Measurements from ENCODE around the gene ZFHX3.
"Not testable (repeated sequence)": the region's sequence is repeated elsewhere in the genome, so short reads cannot be mapped to it uniquely, and the experiment has no call there.

The ZFHX3 gene

GRCh38 chr16:73000020-73000906 is 47.7 kb downstream of the ZFHX3 start:
- DNase-seq, result peak in 44 of 58 donors; percentile 18 to 88 (median 58)

GRCh38 chr16:72999541-73000019 is 48.3 kb downstream of the ZFHX3 start:
- no peak for DNase-seq

- DNase-seq, result no peak
These were observed 50.8 kb downstream of the ZFHX3 start for GRCh38 chr16:72997141-72997542.

- DNase-seq, result no peak
These were observed 51.5 kb downstream of the ZFHX3 start for GRCh38 chr16:72996291-72997062.

GRCh38 chr16:72995882-72996270 is 52.1 kb downstream of the ZFHX3 start:
- not testable (repeated sequence) for DNase-seq

- DNase-seq, result no peak
These were observed 52.6 kb downstream of the ZFHX3 start for GRCh38 chr16:72995151-72995881.

- DNase-seq, result peak in 9 of 58 donors; percentile 3 to 49 (median 13)
These were observed 55.8 kb downstream of the ZFHX3 start for GRCh38 chr16:72992142-72992601.

- DNase-seq, result no peak
These were observed 56.3 kb downstream of the ZFHX3 start for GRCh38 chr16:72991644-72992043.

- DNase-seq, result no peak
These were observed 56.7 kb downstream of the ZFHX3 start for GRCh38 chr16:72991211-72991610.

GRCh38 chr16:72990571-72990970 is 57.4 kb downstream of the ZFHX3 start:
- no peak for DNase-seq

GRCh38 chr16:72989579-72990551 is 58.1 kb downstream of the ZFHX3 start:
- peak in 26 of 58 donors; percentile 3 to 69 (median 20) for DNase-seq

- DNase-seq, result not testable (repeated sequence)
These were observed 58.7 kb downstream of the ZFHX3 start for GRCh38 chr16:72989203-72989578.

GRCh38 chr16:72988569-72988968 is 59.4 kb downstream of the ZFHX3 start:
- no peak for DNase-seq

GRCh38 chr16:72987480-72987901 is 60.4 kb downstream of the ZFHX3 start:
- DNase-seq, result no peak

GRCh38 chr16:72985995-72986394 is 61.9 kb downstream of the ZFHX3 start:
- no peak for DNase-seq

GRCh38 chr16:72985148-72985941 is 62.6 kb downstream of the ZFHX3 start:
- DNase-seq, result peak in 4 of 58 donors; percentile 7 to 24 (median 19)

GRCh38 chr16:72983728-72984350 is 64.1 kb downstream of the ZFHX3 start:
- DNase-seq, result no peak

GRCh38 chr16:72983241-72983640 is 64.7 kb downstream of the ZFHX3 start:
- DNase-seq, result no peak

- DNase-seq, result no peak
These were observed 68.0 kb downstream of the ZFHX3 start for GRCh38 chr16:72979974-72980373.
